Muscle layer of duodenum (tissue), 2 donors: Measurements from ENCODE around the gene SDE2.
"Not testable (repeated sequence)": the region's sequence is repeated elsewhere in the genome, so short reads cannot be mapped to it uniquely, and the experiment has no call there.

ENCODE experiments used
- H3K27ac ChIP-seq: one replicate; pipeline ENCODE4 v1.7.0; 2013; ENCODE audit warnings: mild to moderate bottlenecking, low read length
- H3K27me3 ChIP-seq: one replicate; pipeline ENCODE4 v1.7.0; 2013; ENCODE audit warnings: low read depth, mild to moderate bottlenecking, control low read depth, low read length
- H3K36me3 ChIP-seq, 2 donors: one replicate each; pipeline ENCODE4 v1.7.0; 2013; ENCODE audit warnings: low read length in 2 of 2, control low read depth in 1 of 2, mild to moderate bottlenecking in 1 of 2; ENCODE audit not compliant: insufficient read depth in 2 of 2, control insufficient read depth in 1 of 2
- H3K4me1 ChIP-seq, 2 donors: one replicate each; pipeline ENCODE4 v1.7.0; 2013; ENCODE audit warnings: low read length in 2 of 2, mild to moderate bottlenecking in 2 of 2, control low read depth in 1 of 2, moderate library complexity in 1 of 2; ENCODE audit not compliant: insufficient read depth in 2 of 2, control insufficient read depth in 1 of 2
- H3K4me3 ChIP-seq, 2 donors: one replicate each; pipeline ENCODE4 v1.7.0; 2013; ENCODE audit warnings: low read length in 2 of 2, low read depth in 1 of 2, mild to moderate bottlenecking in 1 of 2
- H3K9me3 ChIP-seq, 2 donors: one replicate each; pipeline ENCODE4 v1.7.0; 2013; ENCODE audit warnings: low read length in 2 of 2, control low read depth in 1 of 2, mild to moderate bottlenecking in 1 of 2; ENCODE audit not compliant: control insufficient read depth in 1 of 2
- donor health status: healthy.

Gene SDE2

DNA sequence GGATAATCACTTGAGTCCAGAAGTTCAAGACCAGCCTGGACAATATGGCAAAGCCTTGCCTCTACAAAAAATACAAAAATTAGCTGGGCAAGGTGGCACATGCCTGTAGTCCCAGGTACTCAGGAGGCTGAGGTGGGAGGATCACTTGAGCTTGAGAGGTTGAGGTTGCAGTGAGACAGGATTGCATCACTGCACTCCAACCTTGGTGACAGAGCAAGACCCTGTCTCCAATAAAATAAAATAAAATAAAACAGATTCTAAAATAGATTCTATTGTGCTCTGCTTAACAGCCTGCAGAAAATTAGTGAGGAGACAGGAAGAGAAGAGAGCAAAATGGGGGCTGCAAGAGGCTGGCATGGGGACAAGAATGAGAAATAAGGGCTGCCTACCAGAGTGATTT, 7.5 kb upstream of the SDE2 start:
- no peaks in the 10 kb centered on the region for H3K4me1 ChIP-seq
- H3K36me3 ChIP-seq, result no peaks in the 10 kb centered on the region
- H3K27me3 ChIP-seq, result no peaks in the 10 kb centered on the region
- no peaks in the 10 kb centered on the region for H3K9me3 ChIP-seq
- H3K4me3 ChIP-seq, result no peak overlapping the region
- H3K27ac ChIP-seq, result no peak overlapping the region

DNA sequence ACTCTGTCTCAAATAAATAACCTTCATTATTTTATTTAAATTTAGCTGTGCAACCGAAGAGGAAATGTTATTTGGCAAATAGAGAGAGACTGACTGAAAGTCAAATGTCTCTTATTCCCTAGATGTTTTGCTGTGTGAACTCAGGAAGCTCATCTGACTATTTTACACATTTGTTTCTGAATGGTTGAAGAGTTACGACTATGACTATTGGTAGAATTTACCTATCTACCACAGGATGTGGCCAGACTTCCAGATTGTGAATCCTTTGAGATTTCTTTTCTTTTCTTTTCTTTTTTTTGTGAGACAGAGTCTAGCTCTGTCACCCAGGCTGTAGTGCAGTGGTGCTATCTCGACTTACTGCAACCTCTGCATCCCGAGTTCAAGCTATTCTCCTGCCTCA, 5.3 kb upstream of the SDE2 start:
- Histone ChIP-seq H3K27ac (no peak overlapping the region), H3K36me3 (no peaks in the 10 kb centered on the region), H3K9me3 (no peaks in the 10 kb centered on the region), H3K4me3 (no peak overlapping the region), H3K27me3 (no peaks in the 10 kb centered on the region), H3K4me1 (peaks cover 0 to 6% of the 10 kb centered on the region in 2 donors)

DNA sequence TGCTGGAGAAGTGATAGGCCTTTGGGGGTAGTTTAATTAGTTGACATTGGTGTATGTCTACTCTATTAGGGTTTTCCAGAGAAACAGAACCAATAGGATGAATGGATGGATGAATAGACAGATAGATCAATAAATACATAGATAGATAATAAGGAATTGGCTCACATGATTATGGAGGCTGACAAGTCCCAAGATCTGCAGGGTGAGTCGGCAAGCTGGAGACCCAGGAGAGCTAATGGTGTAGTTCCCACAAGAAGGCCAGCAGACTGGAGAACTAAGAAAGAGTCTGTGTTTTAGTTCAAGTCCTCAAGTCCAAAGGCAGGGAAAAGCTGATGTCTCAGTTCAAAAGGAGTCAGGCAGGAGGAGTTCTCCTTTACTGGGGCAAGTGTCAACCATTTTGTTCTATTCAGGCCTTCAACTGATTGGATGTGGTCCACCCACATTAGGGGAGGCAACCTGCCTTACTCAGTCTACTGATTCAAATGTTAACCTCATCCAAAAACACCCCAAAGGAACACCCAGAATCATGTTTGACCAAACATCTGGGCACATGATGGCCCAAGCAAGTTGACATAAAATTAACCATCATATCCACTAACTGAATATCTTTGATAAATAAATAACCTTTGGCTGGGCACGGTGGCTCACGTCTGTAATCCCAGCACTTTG, 4.5 kb upstream of the SDE2 start:
- peaks cover under 1 to 6% of the 10 kb centered on the region in 2 donors for H3K4me1 ChIP-seq
- no peaks in the 10 kb centered on the region for H3K9me3 ChIP-seq
- no peaks in the 10 kb centered on the region for H3K27me3 ChIP-seq
- no peak overlapping the region for H3K4me3 ChIP-seq
- no peaks in the 10 kb centered on the region for H3K36me3 ChIP-seq
- H3K27ac ChIP-seq, result no peak overlapping the region

DNA sequence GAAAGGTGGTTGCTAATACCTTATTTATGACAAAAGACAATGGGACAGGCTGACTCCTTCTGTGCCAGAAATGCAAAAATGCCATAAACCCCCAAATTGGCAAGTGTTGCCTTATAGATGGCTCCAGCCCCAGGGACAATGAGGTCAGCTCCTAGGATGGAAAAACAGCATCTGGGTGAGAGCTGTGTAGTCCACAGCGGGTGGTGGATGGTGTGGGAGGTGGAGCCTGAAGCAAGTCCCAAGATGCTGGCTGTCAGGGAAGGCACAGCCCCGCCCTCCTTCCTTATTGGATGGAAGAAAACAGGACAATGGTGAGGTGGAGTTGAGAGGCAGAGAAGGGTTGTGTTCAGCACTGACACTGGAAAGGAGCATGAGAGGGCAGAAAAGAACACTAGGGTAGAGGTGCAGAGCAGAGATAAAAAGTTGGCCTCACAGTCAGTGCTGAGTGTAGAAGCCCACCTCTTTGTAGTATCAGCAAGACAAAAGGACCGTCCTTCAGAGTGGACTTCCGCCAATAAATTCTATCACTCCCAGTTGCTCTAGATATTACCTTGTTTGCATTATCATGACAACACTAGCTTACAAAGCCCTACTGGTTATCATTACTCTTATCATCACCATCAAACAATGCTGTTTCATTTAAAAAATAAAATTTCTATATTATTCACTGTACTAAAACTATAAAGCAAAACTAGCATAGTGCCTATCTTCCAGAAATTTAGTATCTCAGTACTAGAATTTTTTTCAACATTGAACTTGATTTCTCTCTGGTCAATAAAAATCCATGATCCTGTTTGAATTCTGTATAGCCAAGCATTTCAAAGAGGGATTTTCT, 3.7 kb upstream of the SDE2 start:
- Histone ChIP-seq H3K36me3 (no peaks in the 10 kb centered on the region), H3K27me3 (no peaks in the 10 kb centered on the region), H3K9me3 (no peaks in the 10 kb centered on the region), H3K4me1 (peaks cover 6 to 8% of the 10 kb centered on the region in 2 donors), H3K27ac (peak overlapping the region; percentile 80), H3K4me3 (peak overlapping the region in 1 of 2 donors; percentile 36)

DNA sequence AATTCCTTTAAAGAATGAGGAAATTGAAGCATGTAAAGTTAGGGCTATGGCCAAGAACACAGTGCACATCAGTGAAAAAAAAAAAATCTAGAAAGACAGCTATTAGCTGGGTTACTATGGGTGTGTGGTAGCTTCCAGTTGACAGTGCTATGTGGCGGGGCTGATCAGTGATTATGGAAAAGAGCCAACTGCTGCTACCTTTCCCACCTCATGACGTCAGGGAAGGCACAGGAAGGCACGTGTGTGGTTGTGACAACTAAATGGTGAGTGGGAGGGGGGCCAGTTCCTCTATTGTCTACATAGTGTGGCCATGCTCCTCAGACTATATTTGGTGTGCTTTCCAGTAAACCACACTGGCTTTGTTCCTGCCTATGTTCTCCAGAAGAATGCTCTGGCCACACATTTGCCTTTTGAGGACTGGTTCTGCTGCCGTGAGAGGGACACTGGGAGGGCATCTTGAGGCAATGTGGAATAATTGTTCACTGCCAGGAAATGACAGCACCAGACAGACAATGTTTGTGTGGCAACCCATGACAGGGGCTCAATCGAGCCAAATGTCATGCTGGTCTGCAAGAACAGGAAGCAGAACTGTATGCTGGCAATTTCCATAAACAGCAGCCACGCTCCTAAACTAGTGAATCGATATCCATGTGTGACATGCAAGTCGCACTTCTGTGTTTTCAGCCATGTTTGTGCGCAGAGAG, 3.0 kb upstream of the SDE2 start:
- Histone ChIP-seq H3K27me3 (no peaks in the 10 kb centered on the region), H3K4me1 (peaks cover 6 to 15% of the 10 kb centered on the region in 2 donors), H3K27ac (peak overlapping the region; percentile 80), H3K9me3 (no peaks in the 10 kb centered on the region), H3K36me3 (no peaks in the 10 kb centered on the region), H3K4me3 (peak overlapping the region in 1 of 2 donors; percentile 36)

DNA sequence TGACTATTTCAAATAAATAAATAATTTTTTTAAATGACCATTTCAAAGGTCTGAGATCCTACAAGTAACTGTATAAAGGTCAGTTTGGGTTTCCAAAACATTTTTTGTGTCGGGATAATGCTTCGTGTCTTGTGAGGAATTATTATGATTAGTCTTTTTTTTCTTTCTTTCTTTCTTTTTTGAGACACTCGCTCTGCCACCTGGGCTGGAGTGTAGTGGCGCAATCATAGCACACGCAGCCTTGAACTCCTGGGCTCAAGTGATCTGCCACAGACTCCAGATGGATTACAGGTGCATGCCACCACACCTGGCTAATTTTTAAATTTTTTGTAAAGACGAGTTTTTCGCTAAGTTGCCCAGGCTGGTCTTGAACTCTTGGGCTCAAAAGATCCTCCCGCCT, 1.9 kb upstream of the SDE2 start:
- H3K4me1 ChIP-seq, result peaks cover 11 to 24% of the 10 kb centered on the region in 2 donors
- peak overlapping the region; percentile 80 for H3K27ac ChIP-seq
- no peaks in the 10 kb centered on the region for H3K36me3 ChIP-seq
- H3K4me3 ChIP-seq, result no peak overlapping the region
- H3K27me3 ChIP-seq, result no peaks in the 10 kb centered on the region
- no peaks in the 10 kb centered on the region for H3K9me3 ChIP-seq

DNA sequence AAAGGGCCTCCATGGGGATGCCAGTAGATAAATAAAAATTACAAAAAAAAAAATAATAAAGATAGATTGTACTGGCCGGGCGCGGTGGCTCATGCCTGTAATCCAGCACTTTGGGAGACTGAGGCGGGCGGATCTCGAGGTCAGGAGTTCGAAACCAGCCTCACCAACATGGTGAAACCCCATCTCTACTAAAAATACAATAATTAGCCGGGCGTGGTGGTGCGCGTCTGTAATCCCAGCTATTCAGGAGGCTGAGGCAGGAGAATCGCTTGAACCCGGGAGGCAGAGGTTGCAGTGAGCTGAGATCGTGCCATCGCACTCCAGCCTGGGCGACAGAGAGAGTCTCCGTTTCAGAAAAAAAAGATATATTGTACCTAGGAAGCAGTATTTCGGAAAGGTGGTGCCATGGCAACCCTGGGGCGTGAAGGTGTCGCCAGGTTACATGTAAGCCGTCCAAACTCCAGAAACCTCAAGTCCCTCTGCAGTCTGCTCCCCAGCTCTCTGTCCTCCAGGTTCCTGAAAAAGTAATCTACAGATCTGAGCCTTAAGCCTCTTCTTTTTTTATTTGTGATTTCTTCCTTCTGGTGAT, 1.4 kb upstream of the SDE2 start:
- not testable (repeated sequence) for H3K9me3 ChIP-seq, H3K27me3 ChIP-seq, H3K4me3 ChIP-seq, H3K36me3 ChIP-seq
- H3K27ac ChIP-seq, result peak overlapping the region; percentile 98
- peaks cover 11 to 24% of the 10 kb centered on the region in 2 donors for H3K4me1 ChIP-seq

DNA sequence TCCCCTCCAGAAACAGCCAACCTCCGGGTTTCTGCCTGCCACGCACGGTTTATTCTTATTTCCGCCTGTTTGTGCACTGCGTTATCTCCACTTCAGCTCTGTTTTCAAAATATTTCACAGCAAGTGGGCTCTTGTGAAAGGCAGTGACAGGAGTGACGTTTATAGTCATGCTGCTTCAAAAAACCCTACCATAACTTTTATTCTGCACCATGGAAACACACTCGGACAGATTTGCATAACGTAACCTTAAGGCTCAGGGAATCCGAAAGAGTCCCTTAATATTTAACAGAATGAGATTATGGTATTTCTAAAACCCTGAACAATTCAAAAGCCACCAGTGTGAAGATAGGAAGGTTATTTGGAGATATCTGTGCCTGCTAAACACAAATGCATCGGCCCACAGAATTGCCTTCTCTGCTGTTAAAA, 782 bp upstream of the SDE2 start:
- no peaks in the 10 kb centered on the region for H3K9me3 ChIP-seq
- H3K4me3 ChIP-seq, result peak overlapping the region; percentile 63 to 96
- H3K27ac ChIP-seq, result peak overlapping the region; percentile 98
- H3K36me3 ChIP-seq, result peaks cover 0 to 2% of the 10 kb centered on the region in 2 donors
- H3K4me1 ChIP-seq, result peaks cover 11 to 24% of the 10 kb centered on the region in 2 donors
- no peaks in the 10 kb centered on the region for H3K27me3 ChIP-seq

DNA sequence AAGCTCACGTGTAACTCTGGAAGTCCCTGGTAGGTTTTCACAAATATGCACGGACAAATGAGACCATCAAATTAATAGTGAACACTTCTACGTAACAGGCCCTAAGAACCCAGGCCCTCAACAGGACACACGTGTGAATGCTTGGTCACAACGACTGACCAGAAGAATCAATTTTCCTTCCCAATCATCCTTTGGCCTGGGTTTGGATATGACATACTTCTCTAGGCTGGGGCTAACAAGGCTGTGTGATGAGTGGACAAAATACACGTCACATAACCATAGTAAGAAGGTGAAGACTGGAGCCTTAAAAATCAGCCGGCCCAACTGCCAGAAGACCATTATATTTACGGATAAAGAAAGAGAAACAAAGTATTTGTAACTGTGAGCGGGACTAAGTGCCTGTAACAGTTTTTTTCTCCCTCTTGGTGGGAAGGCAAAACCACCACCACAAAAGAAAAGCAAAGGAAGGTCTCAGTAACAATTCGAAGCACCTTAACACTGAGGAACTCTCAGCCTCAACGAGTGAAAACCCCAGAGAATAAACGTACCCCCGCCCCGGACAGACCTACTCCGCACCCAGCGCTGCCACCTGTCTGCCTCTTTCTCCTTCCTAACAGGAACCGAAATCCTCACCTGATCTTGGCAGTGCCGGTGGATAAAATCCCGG, 450 bp downstream of the SDE2 start:
- no peaks in the 10 kb centered on the region for H3K9me3 ChIP-seq
- no peaks in the 10 kb centered on the region for H3K27me3 ChIP-seq
- H3K27ac ChIP-seq, result peak overlapping the region; percentile 96
- peaks cover 0 to 6% of the 10 kb centered on the region in 2 donors for H3K36me3 ChIP-seq
- peak overlapping the region; percentile 96 to 97 for H3K4me3 ChIP-seq
- peaks cover 11 to 24% of the 10 kb centered on the region in 2 donors for H3K4me1 ChIP-seq

DNA sequence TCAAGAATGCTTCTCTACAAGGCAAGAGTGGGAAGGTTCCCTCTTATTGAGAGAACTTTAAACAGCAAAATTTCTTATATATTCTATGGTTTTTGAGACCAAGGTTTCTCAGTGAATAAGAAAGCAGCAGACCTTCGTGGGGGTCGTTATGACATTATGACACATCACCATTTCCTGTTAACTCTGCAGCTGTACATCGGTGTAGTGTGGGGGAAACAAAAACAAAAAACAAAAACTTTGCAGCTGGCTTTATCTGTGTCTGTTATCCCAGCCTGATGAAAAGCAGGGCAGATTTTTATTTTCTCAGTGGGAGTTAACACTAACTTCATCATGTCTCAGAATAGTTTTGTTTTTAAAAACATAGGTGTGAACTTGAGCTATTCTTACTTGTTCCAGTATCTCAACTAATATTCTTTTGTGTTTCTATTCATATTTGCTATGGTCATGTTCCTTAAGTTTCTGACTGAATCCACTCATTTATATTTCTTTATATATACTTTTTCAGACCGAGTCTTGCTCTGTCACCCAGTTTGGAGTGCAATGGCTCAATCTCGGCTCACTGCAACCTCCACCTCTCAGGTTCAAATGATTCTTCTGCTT, 2.1 kb downstream of the SDE2 start:
- Histone ChIP-seq H3K4me3 (peak overlapping the region in 1 of 2 donors; percentile 96), H3K27ac (no peak overlapping the region), H3K4me1 (peaks cover 11 to 24% of the 10 kb centered on the region in 2 donors)

More for the DNA sequence above, 2.1 kb downstream of the SDE2 start:
- Histone ChIP-seq H3K27me3 (no peaks in the 10 kb centered on the region), H3K9me3 (no peaks in the 10 kb centered on the region), H3K36me3 (peaks cover 8 to 12% of the 10 kb centered on the region in 2 donors)
